Activated T-cell treated with anti-CD3 and anti-CD28 coated beads, Interleukin-2, amount 50 U/mL, for 24 hours (primary cell): ENCODE data around the gene TXLNB.

ENCODE experiments used
- DNase-seq: peaks from one replicate; pipeline ENCODE4 v3.0.0-alpha.2; 2020
- H3K27ac Mint-ChIP-seq: 2 replicates; pipeline ENCODE4 v1.8.0; 2020; ENCODE audit warnings: mild to moderate bottlenecking, mixed read lengths
- H3K27me3 Mint-ChIP-seq: 2 replicates; pipeline ENCODE4 v1.8.0; 2020; ENCODE audit warnings: mixed read lengths
- H3K36me3 Mint-ChIP-seq: 2 replicates; pipeline ENCODE4 v1.8.0; 2020; ENCODE audit warnings: low read depth, mixed read lengths
- H3K4me1 Mint-ChIP-seq: 2 replicates; pipeline ENCODE4 v1.8.0; 2020; ENCODE audit warnings: low read depth, mixed read lengths
- H3K4me3 Mint-ChIP-seq: 2 replicates; pipeline ENCODE4 v1.8.0; 2020; ENCODE audit warnings: mild to moderate bottlenecking, moderate library complexity, mixed read lengths
- H3K9me3 Mint-ChIP-seq: 2 replicates; pipeline ENCODE4 v1.8.0; 2020; ENCODE audit warnings: mixed read lengths

The TXLNB gene

DNA sequence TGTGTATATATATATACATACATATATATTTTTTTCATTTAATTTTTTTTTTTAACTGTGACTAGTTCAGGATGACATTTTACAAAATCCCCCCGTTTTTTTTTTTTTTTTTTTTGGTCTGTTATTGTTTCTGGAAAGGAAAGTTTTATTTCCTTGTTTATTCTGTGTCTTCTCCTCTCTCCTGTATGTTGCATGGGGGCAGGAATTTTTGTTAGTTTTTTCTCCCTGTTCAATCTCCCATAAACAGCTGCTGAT is 32.4 kb upstream of the TXLNB start:
- DNase-seq, result no peak
- Mint-ChIP-seq H3K27ac (peak overlapping the region; percentile 57), H3K27me3 (no peaks in the 10 kb centered on the region), H3K9me3 (peaks cover 12% of the 10 kb centered on the region), H3K4me1 (peaks cover 43% of the 10 kb centered on the region), H3K4me3 (no peak overlapping the region), H3K36me3 (peaks cover 7% of the 10 kb centered on the region)

GRCh38 chr6:139323511-139324300 is 31.9 kb upstream of the TXLNB start:
- Mint-ChIP-seq H3K27ac (peak overlapping the region; percentile 97), H3K27me3 (no peaks in the 10 kb centered on the region), H3K4me1 (peaks cover 40% of the 10 kb centered on the region), H3K36me3 (peaks cover 7% of the 10 kb centered on the region), H3K9me3 (peaks cover 12% of the 10 kb centered on the region), H3K4me3 (peak overlapping the region; percentile 74)
- peak; percentile 82 for DNase-seq

GRCh38 chr6:139320081-139320480 is 28.3 kb upstream of the TXLNB start:
- Mint-ChIP-seq H3K36me3 (peaks cover 7% of the 10 kb centered on the region), H3K27ac (no peak overlapping the region), H3K27me3 (no peaks in the 10 kb centered on the region), H3K4me3 (no peak overlapping the region), H3K9me3 (peaks cover 14% of the 10 kb centered on the region), H3K4me1 (peaks cover 39% of the 10 kb centered on the region)
- no peak for DNase-seq

DNA sequence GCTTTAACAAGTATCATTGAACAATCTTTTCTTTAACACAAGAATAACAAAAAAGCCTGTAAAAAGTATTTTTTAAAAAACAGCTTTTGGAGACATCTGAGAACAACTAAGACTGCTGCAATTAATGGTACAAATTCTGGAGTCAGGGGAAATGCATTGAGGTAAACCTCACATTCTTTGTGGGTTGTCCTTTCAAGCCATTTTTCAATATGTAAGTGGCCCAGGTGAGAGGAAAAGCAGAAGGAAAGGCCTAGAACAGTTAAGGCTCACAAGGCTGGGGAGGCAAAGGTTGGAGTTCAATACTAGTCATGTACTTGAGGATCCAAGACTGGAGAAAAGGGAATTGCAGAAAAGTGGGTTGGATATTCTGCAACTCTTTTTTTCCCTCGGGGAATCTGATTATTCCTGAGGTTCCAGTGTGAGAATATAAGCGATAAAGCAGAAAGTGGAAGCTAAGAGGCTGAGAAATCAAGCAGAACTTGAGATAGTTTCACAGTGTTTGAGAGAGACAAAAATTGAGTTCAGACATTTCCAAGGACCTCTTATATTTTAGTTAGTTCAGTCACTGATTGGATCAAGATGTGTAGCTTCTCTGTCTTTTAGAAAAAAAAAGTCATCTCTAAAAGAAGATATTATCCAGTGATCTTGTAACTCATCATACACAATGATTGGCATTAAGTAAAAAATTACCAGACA is 25.0 kb upstream of the TXLNB start:
- peaks cover 2% of the 10 kb centered on the region for H3K9me3 Mint-ChIP-seq
- DNase-seq, result no peak
- H3K4me3 Mint-ChIP-seq, result no peak overlapping the region
- no peak overlapping the region for H3K27ac Mint-ChIP-seq
- H3K27me3 Mint-ChIP-seq, result no peaks in the 10 kb centered on the region
- H3K36me3 Mint-ChIP-seq, result no peaks in the 10 kb centered on the region
- H3K4me1 Mint-ChIP-seq, result peaks cover 23% of the 10 kb centered on the region

GRCh38 chr6:139313784-139314545 is 22.2 kb upstream of the TXLNB start:
- Mint-ChIP-seq H3K4me3 (no peak overlapping the region), H3K36me3 (no peaks in the 10 kb centered on the region), H3K27ac (no peak overlapping the region), H3K27me3 (no peaks in the 10 kb centered on the region), H3K4me1 (peaks cover 31% of the 10 kb centered on the region), H3K9me3 (peaks cover 2% of the 10 kb centered on the region)
- DNase-seq, result no peak

DNA sequence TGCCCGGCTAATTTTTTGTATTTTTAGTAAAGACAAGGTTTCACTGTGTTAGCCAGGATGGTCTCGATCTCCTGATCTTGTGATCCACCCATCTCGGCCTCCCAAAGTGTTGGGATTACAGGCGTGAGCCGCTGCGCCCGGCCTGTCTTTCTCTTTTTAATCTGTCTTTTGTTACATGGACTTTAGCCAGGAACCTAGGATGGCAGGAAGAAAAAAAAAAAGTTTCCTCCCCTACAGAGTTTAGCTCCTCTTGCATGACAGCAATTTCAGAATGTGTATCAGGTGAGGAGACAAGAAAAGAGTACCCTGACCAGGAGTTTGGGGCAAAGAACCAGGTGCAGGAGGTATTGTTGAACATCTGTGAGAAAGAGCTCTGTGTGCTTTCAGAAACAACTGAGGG is 21.4 kb upstream of the TXLNB start:
- Mint-ChIP-seq H3K9me3 (no peaks in the 10 kb centered on the region), H3K27ac (no peak overlapping the region), H3K4me1 (peaks cover 36% of the 10 kb centered on the region), H3K27me3 (no peaks in the 10 kb centered on the region), H3K36me3 (no peaks in the 10 kb centered on the region), H3K4me3 (no peak overlapping the region)
- DNase-seq, result no peak

- Mint-ChIP-seq H3K27me3 (no peaks in the 10 kb centered on the region), H3K9me3 (no peaks in the 10 kb centered on the region), H3K4me1 (peaks cover 43% of the 10 kb centered on the region), H3K4me3 (no peak overlapping the region), H3K36me3 (no peaks in the 10 kb centered on the region), H3K27ac (no peak overlapping the region)
- DNase-seq, result no peak
These were observed 20.0 kb upstream of the TXLNB start for GRCh38 chr6:139311831-139312230.

DNA sequence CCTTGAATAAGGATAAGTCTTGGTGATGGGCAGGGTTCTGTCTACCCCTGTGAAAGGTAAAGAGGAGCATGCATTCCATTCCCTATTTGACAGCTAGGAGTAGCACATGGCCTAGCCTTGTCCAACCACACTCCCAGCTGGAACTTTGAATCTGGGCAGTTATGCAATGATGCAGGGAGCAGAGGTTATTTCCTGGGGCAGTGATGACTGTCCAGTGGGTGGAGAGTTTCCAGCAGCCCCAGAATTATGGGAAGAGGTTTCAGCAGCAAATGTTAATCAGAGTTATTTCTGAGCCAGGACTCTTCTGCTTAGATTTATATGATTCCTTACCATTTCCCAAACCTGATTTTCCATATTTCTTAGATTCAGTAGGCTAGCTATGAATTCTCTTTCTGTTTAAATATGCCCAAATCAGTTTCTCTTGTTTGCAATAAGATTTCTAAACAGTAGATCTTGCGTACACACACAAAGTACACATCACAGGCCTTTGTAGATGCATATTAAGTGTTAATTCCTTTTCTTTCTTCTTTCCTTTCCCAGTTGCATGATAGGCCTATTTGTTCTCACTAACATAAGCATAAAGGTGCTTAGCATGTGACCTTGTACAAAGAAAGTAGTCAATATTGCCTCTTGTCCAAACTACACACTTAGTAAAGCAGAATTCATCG is 17.3 kb upstream of the TXLNB start:
- no peak for DNase-seq
- Mint-ChIP-seq H3K4me1 (peaks cover 40% of the 10 kb centered on the region), H3K27ac (peak overlapping the region; percentile 87), H3K9me3 (no peaks in the 10 kb centered on the region), H3K36me3 (no peaks in the 10 kb centered on the region), H3K27me3 (no peaks in the 10 kb centered on the region), H3K4me3 (no peak overlapping the region)

- H3K27ac Mint-ChIP-seq, result peak overlapping the region; percentile 87
- H3K9me3 Mint-ChIP-seq, result no peaks in the 10 kb centered on the region
- no peaks in the 10 kb centered on the region for H3K27me3 Mint-ChIP-seq
- no peak for DNase-seq
- peak overlapping the region; percentile 9 for H3K4me3 Mint-ChIP-seq
- H3K4me1 Mint-ChIP-seq, result peaks cover 38% of the 10 kb centered on the region
- no peaks in the 10 kb centered on the region for H3K36me3 Mint-ChIP-seq
These were observed 16.6 kb upstream of the TXLNB start for GRCh38 chr6:139308286-139308916.

DNA sequence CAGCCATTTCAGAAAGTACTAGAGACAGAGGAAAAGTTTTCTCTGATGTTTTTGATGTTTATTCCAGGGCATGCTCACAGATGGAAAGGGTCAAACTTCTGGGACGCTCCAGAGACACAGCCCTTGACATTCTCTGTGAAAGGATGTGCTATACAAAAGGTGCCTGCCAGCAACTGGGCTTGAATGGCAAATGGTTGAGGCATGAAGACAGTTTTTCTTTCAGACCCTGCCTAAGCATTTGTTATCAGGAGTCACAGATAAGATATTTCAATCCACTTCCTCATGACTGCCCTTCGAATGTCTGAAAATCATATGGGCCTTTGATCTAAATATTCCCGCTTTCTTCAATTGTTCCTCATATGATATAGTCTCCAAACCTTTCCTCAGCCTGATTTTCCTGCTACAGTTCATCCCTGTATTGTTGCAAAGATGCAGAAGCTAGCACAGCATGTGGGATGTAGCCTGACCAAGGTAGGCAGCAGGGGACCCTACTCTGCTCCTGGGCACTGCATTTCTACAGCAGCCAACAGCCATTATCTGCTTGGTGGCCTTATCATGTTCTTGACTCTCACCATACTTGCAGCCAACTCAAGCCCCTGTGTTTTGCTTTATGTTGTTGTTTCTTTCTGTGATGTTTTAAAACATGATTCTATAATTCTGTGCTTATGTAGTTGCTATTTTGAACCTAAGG is 14.6 kb upstream of the TXLNB start:
- Mint-ChIP-seq H3K4me1 (peaks cover 36% of the 10 kb centered on the region), H3K4me3 (no peak overlapping the region), H3K36me3 (no peaks in the 10 kb centered on the region), H3K9me3 (no peaks in the 10 kb centered on the region), H3K27me3 (no peaks in the 10 kb centered on the region), H3K27ac (no peak overlapping the region)
- no peak for DNase-seq

DNA sequence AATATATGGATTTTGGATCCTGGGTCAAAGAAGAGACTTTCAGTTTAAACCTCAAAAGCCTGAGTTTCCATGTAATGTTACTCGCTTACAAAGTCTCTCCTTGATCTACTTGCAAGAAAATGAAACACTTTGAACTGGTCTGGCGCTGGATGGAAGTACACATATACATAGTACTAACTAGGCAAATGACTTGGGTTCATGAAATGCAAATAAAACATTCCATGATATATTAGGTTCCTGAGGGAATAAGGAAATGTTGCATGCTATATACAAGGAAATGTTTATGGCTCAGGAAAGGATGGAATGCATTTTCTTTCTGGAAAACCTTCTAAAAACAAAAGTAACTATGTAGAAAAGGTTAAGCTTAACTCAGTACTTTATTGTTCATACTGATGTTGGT is 11.4 kb upstream of the TXLNB start:
- Mint-ChIP-seq H3K36me3 (no peaks in the 10 kb centered on the region), H3K27me3 (no peaks in the 10 kb centered on the region), H3K4me1 (peaks cover 12% of the 10 kb centered on the region), H3K4me3 (no peak overlapping the region), H3K27ac (no peak overlapping the region), H3K9me3 (no peaks in the 10 kb centered on the region)
- no peak for DNase-seq

- Mint-ChIP-seq H3K36me3 (no peaks in the 10 kb centered on the region), H3K9me3 (no peaks in the 10 kb centered on the region), H3K4me1 (peaks cover 39% of the 10 kb centered on the region), H3K27me3 (no peaks in the 10 kb centered on the region), H3K27ac (no peak overlapping the region), H3K4me3 (no peak overlapping the region)
- DNase-seq, result no peak
These were observed 6.1 kb upstream of the TXLNB start for GRCh38 chr6:139297921-139298320.

DNA sequence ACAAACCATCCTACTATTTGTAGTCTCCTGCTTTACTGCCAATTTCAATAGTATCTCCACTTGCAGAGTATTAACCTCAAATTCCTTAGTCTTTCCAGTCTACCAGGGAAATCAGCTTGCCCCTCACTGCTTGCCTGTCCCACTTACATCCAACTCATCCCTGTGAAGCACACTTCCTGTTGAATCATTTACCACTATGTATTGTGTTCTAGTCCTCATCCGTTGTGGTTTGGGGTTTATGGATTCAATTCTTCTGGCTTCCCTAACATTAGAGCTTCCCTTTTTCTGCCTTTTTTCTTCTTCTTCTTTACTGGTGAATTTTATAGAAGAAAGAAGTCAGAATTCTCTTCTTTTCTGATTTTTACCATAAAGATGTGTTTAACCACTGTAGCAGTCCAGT is 5.1 kb upstream of the TXLNB start:
- DNase-seq, result no peak

GRCh38 chr6:139295901-139296300 is 4.1 kb upstream of the TXLNB start:
- no peak for DNase-seq
- no peak overlapping the region for H3K27ac Mint-ChIP-seq
- H3K4me3 Mint-ChIP-seq, result no peak overlapping the region
- peaks cover 59% of the 10 kb centered on the region for H3K4me1 Mint-ChIP-seq
- H3K9me3 Mint-ChIP-seq, result no peaks in the 10 kb centered on the region
- H3K36me3 Mint-ChIP-seq, result no peaks in the 10 kb centered on the region
- no peaks in the 10 kb centered on the region for H3K27me3 Mint-ChIP-seq

More for the DNA sequence above, 5.1 kb upstream of the TXLNB start:
- Mint-ChIP-seq H3K4me1 (peaks cover 49% of the 10 kb centered on the region), H3K27me3 (no peaks in the 10 kb centered on the region), H3K36me3 (no peaks in the 10 kb centered on the region), H3K4me3 (no peak overlapping the region), H3K9me3 (no peaks in the 10 kb centered on the region), H3K27ac (no peak overlapping the region)
